Upper lobe of left lung (tissue), 6 donors: ENCODE measurements around the gene HEG1. TPM values are rescaled to one million over a fixed set of nuclear protein-coding genes. Genes with fewer than 3 reads are reported as not detected.

Experiments
- ATAC-seq, 2 donors: fragments of 200-7000 bp; cut with Tn5 transposase; one replicate each; pipeline ENCODE4 v1.9.1; 2022; ENCODE audit warnings: mild to moderate bottlenecking in 2 of 2, moderate library complexity in 2 of 2; ENCODE audit not compliant: low FRiP score in 2 of 2
- DNase-seq, 2 donors: peaks; one replicate each; pipeline ENCODE4 v3.0.0-alpha.2; 2019 to 2020
- H3K27ac ChIP-seq, 4 donors: fragments of 200-600 bp; sonication (generic); one replicate each; pipeline ENCODE4 v1.5.1; 2016 to 2019
- H3K27me3 ChIP-seq, 4 donors: fragments of 200-600 bp; sonication (generic); one replicate each; pipeline ENCODE4 v1.5.1; 2017 to 2019
- H3K36me3 ChIP-seq, 4 donors: fragments of 200-600 bp; sonication (generic); one replicate each; pipeline ENCODE4 v1.5.1; 2016 to 2019
- H3K4me1 ChIP-seq, 4 donors: fragments of 200-600 bp; sonication (generic); one replicate each; pipeline ENCODE4 v1.5.1; 2018 to 2019
- H3K4me3 ChIP-seq, 4 donors: fragments of 200-600 bp; sonication (generic); one replicate each; pipeline ENCODE4 v1.5.1; 2017 to 2019; ENCODE audit warnings: mild to moderate bottlenecking in 2 of 4, moderate library complexity in 1 of 4
- H3K9me3 ChIP-seq, 4 donors: fragments of 200-600 bp; sonication (generic); one replicate each; pipeline ENCODE4 v1.5.1; 2018 to 2019
- EP300 ChIP-seq, 4 donors: sonication (generic); formaldehyde crosslinking; IDR thresholded peaks; one replicate each; pipeline ENCODE4 v1.5.1; 2017; ENCODE audit warnings: antibody characterized with exemption in 4 of 4, control low read depth in 2 of 4
- POLR2A ChIP-seq, 4 donors: fragments of 450-650 bp; IDR thresholded peaks; one replicate each; pipeline ENCODE4 v1.5.1; 2016 to 2017; ENCODE audit warnings: antibody characterized with exemption in 4 of 4, mild to moderate bottlenecking in 2 of 4
- POLR2AphosphoS5 ChIP-seq, 2 donors: sonication (generic); formaldehyde crosslinking; IDR thresholded peaks; one replicate each; pipeline ENCODE4 v1.5.1; 2017; ENCODE audit warnings: antibody characterized with exemption in 2 of 2
- WGBS, 2 donors: methylation state at CpG; one replicate each; pipeline ENCODE4 v1.1.5; 2017 to 2018; 5-methylcytosine and 5-hydroxymethylcytosine counted together
- total RNA-seq, 6 donors: library from RNA; depleted of rRNA in 4 of 6; stranded (reverse); fragments of >200 nt in 4 of 6; gene quantifications; one replicate each; pipeline versions ENCODE4 v1.1.0 to v1.2.1, GENCODE V29; 2016 to 2021
- TF ChIP-seq, protein P1 (sequence below), 6 experiments: fragments of 450-650 bp in 4 of 6; fragments of 200-600 bp in 2 of 6; sonication (generic) in 2 of 6; IDR thresholded peaks; one replicate each; pipeline ENCODE4 v1.5.1; 2016 to 2019; ENCODE audit warnings: antibody characterized with exemption in 6 of 6
- donor health status: DM: no; HTN: no; CAD: no; lungs with moderate emphysema.
- donor health status: DM: no; HTN: yes; CAD: no; lungs with severe emphysema.

The HEG1 gene
- total RNA-seq, 6 donors from 2014 or later: 45.1 to 168 (median 100) TPM

DNA sequence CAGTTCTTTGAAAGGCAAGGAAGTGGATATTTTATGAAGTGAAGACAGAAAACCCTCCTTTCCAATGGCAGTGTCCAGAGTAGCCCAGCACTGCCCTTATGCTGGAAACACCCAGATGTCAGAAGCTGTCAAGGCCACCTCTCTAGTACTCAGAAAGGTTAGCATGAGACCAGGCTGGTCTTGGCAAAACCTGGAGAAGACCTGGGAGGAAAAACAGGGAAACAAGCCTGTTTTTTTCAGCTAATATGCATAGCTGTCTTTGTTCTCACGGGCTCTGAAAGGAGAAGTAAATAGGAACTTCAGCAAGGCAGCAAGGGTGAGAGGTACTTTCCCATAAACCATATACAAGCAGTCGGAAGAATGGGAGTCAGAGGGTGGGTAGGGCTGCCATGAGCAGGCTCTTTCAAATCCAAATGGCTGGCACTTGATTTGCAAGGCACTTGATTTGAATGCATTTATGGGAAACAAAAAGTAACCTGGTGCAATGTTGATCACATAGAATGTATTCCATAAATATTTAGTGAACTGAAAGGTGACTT is 55.8 kb downstream of the HEG1 start:
- no peak for DNase-seq
- no peak for ATAC-seq
- no peaks in the 10 kb centered on the region for H3K9me3 ChIP-seq
- H3K4me3 ChIP-seq: no peak overlapping the region
- H3K27me3 ChIP-seq: no peaks in the 10 kb centered on the region
- H3K27ac ChIP-seq: peak overlapping the region; percentile 41 to 70 (median 42)
- H3K4me1 ChIP-seq: peaks cover 34 to 49% (median 43%) of the 10 kb centered on the region in 4 donors
- 52 to 74% methylated on average over 2 of the region's 2 CpGs for WGBS, 2 donors
- TF ChIP-seq POLR2A (IDR thresholded peaks at IDR 0.05) (no peak), EP300 (IDR thresholded peaks at IDR 0.05) (no peak), POLR2AphosphoS5 (IDR thresholded peaks at IDR 0.05) (no peak)
- TF ChIP-seq, protein P1, sequence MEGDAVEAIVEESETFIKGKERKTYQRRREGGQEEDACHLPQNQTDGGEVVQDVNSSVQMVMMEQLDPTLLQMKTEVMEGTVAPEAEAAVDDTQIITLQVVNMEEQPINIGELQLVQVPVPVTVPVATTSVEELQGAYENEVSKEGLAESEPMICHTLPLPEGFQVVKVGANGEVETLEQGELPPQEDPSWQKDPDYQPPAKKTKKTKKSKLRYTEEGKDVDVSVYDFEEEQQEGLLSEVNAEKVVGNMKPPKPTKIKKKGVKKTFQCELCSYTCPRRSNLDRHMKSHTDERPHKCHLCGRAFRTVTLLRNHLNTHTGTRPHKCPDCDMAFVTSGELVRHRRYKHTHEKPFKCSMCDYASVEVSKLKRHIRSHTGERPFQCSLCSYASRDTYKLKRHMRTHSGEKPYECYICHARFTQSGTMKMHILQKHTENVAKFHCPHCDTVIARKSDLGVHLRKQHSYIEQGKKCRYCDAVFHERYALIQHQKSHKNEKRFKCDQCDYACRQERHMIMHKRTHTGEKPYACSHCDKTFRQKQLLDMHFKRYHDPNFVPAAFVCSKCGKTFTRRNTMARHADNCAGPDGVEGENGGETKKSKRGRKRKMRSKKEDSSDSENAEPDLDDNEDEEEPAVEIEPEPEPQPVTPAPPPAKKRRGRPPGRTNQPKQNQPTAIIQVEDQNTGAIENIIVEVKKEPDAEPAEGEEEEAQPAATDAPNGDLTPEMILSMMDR (IDR thresholded peaks at IDR 0.05): no peak
- H3K36me3 ChIP-seq: peaks cover 9 to 96% (median 48%) of the 10 kb centered on the region in 4 donors

DNA sequence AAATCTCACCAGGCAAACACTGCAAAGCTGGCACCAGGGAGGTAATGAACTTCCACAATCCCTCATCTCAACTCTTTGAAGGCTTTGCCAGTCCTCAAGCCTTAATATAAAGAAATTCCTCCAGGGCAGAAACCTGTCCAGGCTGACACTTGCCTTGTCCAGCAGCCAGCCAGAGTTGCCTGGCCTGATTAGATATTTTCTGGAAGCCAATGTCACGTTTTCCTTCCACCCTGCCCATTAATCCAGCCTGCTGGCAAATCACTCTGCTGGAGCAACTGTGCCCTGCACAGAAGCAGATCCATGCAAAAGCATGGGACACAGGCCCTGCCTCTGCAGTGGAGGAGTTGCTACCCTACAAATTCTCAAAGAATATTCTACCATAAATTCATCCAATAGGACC is 56.5 kb downstream of the HEG1 start:
- no peak for TF ChIP-seq POLR2A (IDR thresholded peaks at IDR 0.05)
- TF ChIP-seq POLR2AphosphoS5 (IDR thresholded peaks at IDR 0.05): no peak
- TF ChIP-seq, protein P1 (IDR thresholded peaks at IDR 0.05): no peak
- no peak for TF ChIP-seq EP300 (IDR thresholded peaks at IDR 0.05)
- no peaks in the 10 kb centered on the region for H3K9me3 ChIP-seq
- DNase-seq (no peak), ATAC-seq (no peak)
- peaks cover 9 to 96% (median 48%) of the 10 kb centered on the region in 4 donors for H3K36me3 ChIP-seq
- 33 to 80% methylated on average over 1 of the region's 1 CpG for WGBS, 2 donors
- H3K27ac ChIP-seq: peak overlapping the region in 3 of 4 donors; percentile 41 to 70 (median 42)
- peaks cover 39 to 52% (median 45%) of the 10 kb centered on the region in 4 donors for H3K4me1 ChIP-seq
- H3K4me3 ChIP-seq: no peak overlapping the region
- H3K27me3 ChIP-seq: no peaks in the 10 kb centered on the region

DNA sequence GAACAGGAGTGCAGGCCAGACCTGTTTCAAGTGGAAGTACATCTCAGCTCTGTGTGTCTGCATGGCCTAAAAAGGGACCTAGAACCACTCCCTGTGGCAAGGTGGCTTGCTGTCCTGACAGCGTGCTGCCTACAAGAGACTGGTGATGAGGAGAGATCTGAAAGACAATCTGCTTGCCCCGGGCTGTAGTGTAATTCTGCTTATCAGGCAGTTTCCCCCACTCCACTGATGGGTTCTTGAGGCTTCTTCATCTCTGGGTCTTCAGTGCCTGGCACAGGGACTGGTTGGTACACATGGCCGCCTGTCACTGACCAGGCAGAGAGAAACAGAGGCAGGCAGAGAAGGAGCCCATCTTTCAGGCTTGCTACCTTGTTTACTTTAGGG is 57.6 kb downstream of the HEG1 start:
- ATAC-seq (no peak), DNase-seq (no peak)
- Histone ChIP-seq H3K27ac (peak overlapping the region in 2 of 4 donors; percentile 41 to 72), H3K4me1 (peaks cover 45 to 49% (median 48%) of the 10 kb centered on the region in 4 donors), H3K9me3 (no peaks in the 10 kb centered on the region), H3K4me3 (no peak overlapping the region), H3K36me3 (peaks cover 5 to 95% (median 48%) of the 10 kb centered on the region in 4 donors), H3K27me3 (no peaks in the 10 kb centered on the region)
- TF ChIP-seq POLR2AphosphoS5 (IDR thresholded peaks at IDR 0.05) (no peak), EP300 (IDR thresholded peaks at IDR 0.05) (no peak), POLR2A (IDR thresholded peaks at IDR 0.05) (no peak)
- TF ChIP-seq, protein P1 (IDR thresholded peaks at IDR 0.05): no peak
- 85 to 89% methylated on average over 3 of the region's 3 CpGs for WGBS, 2 donors

DNA sequence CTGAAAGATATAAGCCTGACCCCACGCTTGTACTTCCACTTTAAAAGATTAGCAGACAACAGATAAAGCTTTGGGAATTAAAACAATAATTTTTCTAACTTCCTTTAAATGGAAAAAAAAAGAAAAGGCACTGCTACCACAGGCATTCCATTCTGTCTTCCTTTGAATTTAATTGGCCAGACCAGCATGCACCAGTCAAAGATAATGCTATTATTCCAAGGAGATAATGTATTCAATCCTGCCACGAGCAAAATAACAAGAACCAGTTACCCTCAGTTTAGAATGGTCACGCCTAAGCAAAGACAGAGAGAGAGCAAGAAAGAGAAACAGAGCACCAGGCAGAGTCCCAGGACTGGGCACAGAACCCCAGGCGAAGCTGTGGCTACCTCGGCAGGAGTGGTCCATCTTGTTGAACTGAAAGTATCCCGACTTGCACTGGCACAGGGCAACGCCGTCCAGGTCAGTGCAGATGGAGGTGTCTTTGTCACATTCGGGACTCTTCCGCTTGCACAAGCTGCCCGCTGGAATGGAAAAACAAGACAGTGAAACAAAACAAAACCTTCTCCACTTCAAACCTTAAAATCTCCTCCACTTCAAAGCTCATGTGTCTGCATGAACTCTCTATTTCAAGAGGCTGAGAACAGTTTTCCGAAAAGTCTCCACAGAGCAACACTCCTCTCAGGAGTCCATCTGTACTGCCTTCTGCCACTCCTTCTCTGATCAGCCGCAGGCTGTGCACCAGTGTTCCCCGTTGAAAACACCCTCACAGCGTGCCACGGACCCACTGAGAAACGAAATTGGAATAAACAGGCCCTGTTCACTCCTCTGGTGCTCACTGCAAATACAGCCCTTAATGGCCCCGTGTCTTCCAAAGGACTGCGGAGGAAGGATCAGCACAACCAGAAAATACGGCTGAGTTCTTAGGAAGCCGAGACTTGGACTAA is 58.2 kb downstream of the HEG1 start:
- TF ChIP-seq, protein P1 (IDR thresholded peaks at IDR 0.05): no peak
- no peak for TF ChIP-seq POLR2A (IDR thresholded peaks at IDR 0.05)
- TF ChIP-seq POLR2AphosphoS5 (IDR thresholded peaks at IDR 0.05): no peak
- no peak for TF ChIP-seq EP300 (IDR thresholded peaks at IDR 0.05)
- Histone ChIP-seq H3K9me3 (no peaks in the 10 kb centered on the region), H3K4me3 (no peak overlapping the region), H3K4me1 (peaks cover 38 to 47% (median 43%) of the 10 kb centered on the region in 4 donors), H3K36me3 (peaks cover 5 to 88% (median 45%) of the 10 kb centered on the region in 4 donors), H3K27ac (peak overlapping the region in 2 of 4 donors; percentile 69 to 72), H3K27me3 (no peaks in the 10 kb centered on the region)
- DNase-seq (no peak), ATAC-seq (no peak)
- WGBS, 2 donors: 86 to 91% methylated on average over 21 of the region's 21 CpGs
